ENCODE measurements around the gene PLEKHG3.

DNA sequence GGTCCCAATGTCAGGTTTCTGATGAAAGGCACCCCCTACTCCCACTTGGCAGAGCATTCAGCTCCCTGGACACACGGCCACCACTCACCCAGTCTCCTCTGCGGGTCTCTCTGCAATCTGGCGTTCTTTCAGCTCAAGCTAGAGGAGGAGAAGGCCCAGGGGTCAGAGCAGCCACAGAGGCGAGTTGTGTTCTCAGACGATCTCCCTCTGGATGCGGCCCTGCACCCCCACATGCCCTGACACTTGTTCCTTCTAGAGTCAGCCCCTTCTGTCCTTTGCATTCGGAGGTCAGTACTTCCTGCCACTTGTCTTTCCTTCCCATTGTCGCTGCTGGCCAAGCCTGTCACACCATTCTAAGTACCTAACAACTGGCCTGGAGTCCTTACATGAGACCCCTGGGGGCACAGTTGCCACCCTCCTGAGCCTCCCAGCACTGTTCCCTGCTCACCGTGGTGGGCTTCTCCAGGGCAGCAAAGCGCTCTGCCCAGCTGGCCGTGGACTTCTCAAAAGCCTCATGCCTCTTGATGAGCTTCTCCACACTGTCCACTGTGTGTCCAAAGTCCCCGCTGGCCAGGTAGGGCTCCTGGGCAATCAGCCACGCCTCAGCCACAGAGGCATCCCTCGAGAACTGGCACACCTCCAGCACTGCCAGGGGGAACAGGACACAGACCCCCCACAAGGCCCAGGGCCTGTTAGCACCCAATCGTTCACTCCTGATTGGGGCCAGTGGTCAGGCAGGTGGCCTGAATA, 63.2 kb downstream of the PLEKHG3 start:
- TF ChIP-seq, protein P1, sequence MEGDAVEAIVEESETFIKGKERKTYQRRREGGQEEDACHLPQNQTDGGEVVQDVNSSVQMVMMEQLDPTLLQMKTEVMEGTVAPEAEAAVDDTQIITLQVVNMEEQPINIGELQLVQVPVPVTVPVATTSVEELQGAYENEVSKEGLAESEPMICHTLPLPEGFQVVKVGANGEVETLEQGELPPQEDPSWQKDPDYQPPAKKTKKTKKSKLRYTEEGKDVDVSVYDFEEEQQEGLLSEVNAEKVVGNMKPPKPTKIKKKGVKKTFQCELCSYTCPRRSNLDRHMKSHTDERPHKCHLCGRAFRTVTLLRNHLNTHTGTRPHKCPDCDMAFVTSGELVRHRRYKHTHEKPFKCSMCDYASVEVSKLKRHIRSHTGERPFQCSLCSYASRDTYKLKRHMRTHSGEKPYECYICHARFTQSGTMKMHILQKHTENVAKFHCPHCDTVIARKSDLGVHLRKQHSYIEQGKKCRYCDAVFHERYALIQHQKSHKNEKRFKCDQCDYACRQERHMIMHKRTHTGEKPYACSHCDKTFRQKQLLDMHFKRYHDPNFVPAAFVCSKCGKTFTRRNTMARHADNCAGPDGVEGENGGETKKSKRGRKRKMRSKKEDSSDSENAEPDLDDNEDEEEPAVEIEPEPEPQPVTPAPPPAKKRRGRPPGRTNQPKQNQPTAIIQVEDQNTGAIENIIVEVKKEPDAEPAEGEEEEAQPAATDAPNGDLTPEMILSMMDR (IDR thresholded peaks at IDR 0.05) = no peak
- TF ChIP-seq SIN3A (IDR thresholded peaks at IDR 0.05; ENCODE audit: borderline replicate concordance, insufficient read depth, low read depth, low read length) = no peak
- no peak for TF ChIP-seq POLR2AphosphoS5 (IDR thresholded peaks at IDR 0.05; ENCODE audit: low read depth, low read length)
- no peak for TF ChIP-seq TCF7L2 (IDR thresholded peaks at IDR 0.05; ENCODE audit: low read depth, low read length)
- TF ChIP-seq, protein P2, sequence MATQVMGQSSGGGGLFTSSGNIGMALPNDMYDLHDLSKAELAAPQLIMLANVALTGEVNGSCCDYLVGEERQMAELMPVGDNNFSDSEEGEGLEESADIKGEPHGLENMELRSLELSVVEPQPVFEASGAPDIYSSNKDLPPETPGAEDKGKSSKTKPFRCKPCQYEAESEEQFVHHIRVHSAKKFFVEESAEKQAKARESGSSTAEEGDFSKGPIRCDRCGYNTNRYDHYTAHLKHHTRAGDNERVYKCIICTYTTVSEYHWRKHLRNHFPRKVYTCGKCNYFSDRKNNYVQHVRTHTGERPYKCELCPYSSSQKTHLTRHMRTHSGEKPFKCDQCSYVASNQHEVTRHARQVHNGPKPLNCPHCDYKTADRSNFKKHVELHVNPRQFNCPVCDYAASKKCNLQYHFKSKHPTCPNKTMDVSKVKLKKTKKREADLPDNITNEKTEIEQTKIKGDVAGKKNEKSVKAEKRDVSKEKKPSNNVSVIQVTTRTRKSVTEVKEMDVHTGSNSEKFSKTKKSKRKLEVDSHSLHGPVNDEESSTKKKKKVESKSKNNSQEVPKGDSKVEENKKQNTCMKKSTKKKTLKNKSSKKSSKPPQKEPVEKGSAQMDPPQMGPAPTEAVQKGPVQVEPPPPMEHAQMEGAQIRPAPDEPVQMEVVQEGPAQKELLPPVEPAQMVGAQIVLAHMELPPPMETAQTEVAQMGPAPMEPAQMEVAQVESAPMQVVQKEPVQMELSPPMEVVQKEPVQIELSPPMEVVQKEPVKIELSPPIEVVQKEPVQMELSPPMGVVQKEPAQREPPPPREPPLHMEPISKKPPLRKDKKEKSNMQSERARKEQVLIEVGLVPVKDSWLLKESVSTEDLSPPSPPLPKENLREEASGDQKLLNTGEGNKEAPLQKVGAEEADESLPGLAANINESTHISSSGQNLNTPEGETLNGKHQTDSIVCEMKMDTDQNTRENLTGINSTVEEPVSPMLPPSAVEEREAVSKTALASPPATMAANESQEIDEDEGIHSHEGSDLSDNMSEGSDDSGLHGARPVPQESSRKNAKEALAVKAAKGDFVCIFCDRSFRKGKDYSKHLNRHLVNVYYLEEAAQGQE (IDR thresholded peaks at IDR 0.05; ENCODE audit: insufficient read depth in 1 of 2, low read depth in 2 of 2, low read length in 1 of 2) = no peak
